GM18511 (cell line): ENCODE measurements around the gene KCNT2.
A peak's percentile ranks its signal among the peaks of the same experiment; 100 is the strongest.

Source experiments
- ATAC-seq: cut with Tn5 transposase; IDR thresholded peaks from one replicate; pipeline ENCODE4 v1.9.1; 2021; ENCODE audit warnings: mild to moderate bottlenecking, moderate library complexity; ENCODE audit not compliant: unreplicated experiment

Gene KCNT2

GRCh38 chr1:196401891-196402290 is 206.3 kb downstream of the KCNT2 start:
- no peak for ATAC-seq

- no peak for ATAC-seq
These were observed 206.8 kb downstream of the KCNT2 start for GRCh38 chr1:196401452-196401833.

DNA sequence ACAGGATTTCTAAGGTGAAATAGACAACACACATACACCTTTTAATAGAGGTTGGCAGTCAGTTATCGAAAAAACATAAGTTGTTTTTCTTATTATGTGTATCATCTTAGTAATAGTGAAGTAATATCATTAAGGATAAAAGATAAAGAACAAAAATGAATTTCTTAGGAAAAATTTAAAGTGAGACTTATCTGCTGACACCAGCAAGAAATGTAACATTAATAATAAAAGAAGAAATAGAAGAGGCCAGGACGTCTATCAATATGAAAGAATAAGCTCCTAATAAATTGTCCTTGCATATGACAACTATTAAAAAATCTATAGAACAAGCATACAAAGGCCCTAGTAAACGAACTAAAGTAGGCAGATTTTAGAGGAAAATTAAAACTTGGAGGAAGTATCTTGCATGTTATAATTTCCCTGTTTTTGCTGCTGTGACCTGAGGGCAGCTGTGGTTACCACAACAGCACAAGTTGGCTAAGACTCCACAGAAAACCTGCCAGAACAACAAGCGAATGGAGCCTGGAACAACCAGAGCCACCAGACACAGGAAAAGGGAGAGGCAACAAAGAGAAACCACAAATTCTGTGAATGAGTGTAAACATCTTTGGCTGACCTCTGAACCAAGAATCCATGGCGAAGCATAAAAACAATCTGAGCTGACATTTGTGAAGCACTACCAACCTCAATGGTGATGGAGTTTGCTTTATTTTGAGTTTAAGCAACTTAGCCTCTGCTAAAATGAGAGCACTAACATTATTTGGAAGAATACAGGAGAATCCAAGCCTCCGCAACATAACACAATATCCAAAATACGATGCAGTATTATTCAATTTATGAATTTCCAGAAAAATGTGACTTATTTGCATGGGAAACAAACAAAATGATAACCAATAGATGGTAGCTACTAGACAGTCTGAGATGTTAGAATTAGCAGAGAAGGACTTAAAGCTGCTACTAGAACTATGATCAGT is 207.5 kb downstream of the KCNT2 start:
- ATAC-seq = no peak

DNA sequence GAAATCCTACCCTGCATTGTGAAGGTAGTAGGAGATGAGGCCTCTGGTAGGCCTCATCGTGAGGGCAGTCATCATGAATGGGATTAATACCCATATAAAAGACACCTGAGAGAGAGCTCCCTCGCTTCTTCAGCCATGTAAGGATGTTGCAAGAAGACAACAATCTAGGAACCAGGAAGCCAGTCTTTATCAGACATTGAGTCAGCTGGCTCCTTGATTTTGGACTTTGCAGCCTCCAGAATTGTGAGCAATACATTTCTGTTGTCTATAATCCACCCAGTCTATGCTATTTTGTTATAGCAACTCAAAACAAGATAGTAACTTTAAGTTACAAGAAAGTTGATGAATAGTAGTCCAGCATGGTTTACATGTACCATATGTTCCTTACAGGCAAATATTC is 208.5 kb downstream of the KCNT2 start:
- ATAC-seq = no peak

DNA sequence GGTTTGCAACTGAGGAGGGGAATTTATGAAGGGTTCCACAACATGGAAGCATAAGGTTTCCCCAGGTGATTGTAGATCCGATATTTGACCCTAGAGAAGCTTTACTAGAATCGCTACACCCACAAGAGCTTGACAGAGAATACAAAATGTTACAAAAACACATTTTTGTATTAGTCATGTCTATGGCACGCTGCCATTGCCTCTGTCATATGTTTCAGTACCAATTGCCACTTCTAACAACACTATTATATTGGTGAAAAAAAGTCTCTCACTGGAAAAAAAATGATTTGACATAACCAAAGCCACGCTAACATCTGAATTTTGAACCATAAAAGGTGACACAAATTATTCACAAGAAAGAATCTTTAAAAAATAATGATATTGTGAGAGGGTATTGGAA is 214.5 kb downstream of the KCNT2 start:
- no peak for ATAC-seq

GRCh38 chr1:196393282-196393681 is 215.0 kb downstream of the KCNT2 start:
- no peak for ATAC-seq

- no peak for ATAC-seq
These were observed 220.5 kb downstream of the KCNT2 start for GRCh38 chr1:196387766-196388165.

GRCh38 chr1:196385109-196385508 is 223.1 kb downstream of the KCNT2 start:
- ATAC-seq = no peak

- no peak for ATAC-seq
These were observed 225.9 kb downstream of the KCNT2 start for GRCh38 chr1:196382383-196382782.

- ATAC-seq = no peak
These were observed 226.7 kb downstream of the KCNT2 start for GRCh38 chr1:196381544-196381943.

DNA sequence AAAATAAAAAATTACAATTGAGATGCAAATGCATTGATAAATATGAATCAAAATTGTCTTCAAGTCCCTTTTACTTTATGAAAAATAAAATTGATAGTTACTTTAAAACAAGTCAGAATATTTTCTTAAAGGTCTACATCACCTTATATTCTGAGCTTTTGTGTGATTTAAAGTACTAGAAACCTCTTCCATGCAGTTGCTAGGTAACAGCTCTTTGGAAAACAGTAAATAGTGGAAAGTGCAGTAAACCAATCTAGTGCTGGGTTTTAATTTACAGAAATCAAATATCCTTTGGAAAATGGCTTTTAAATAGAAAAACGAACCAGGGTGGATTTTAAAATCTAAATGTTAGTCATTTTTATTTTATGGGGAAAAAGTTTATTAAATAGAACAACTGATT is 227.9 kb downstream of the KCNT2 start:
- ATAC-seq = no peak

GRCh38 chr1:196377811-196378210 is 230.4 kb downstream of the KCNT2 start:
- ATAC-seq = no peak

DNA sequence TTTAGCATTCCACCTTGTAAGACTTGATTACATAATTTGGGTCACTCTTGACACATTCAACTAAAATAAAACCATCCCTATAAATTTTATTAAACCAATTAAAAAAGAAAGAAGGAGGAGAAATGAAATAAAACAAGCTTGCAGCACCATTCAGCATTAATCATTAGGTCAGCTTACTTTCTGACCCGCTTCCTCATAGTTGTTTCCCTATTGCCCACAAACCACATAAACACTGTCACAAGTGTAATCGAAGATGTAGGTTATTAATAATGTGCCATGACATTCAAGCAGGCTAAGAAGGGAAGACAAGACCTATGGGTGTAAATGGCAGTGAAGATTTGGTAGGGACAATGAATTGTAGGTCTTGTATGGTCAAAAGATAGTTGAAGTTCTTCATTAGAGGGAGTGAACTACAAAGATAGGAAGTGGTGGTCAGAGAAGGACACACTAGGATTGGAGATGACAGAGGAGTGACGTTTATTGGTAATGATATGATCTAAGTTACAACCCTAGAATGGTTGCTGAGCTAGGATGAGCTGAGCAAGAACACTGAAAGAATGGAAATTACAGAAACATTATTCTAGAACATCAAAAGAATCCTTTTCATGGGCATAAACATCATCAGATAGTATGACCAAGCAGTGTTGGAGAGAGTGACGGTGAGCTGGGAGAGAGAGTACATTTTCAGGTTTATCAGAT is 231.5 kb downstream of the KCNT2 start:
- ATAC-seq = peak; percentile 35

DNA sequence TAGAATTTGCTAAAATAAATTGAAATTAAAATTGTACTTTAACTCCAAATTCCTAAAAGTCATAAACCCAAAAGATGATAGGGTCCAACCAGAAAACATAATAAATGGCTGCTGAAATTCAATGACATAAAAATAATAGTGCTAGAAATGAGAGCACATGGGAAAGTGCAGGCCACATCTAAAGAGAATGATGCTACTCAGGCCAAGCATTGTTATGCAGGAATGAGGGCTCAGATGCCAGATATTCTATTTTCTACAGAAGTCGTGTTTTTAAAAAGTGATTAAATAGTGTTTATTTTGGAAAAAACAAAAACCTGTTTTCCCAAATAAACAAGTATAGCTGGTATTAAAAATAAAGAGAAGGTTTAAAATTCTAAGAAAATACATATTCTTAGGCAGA is 234.4 kb downstream of the KCNT2 start:
- ATAC-seq = no peak

- ATAC-seq = peak; percentile 84
These were observed 235.2 kb downstream of the KCNT2 start for GRCh38 chr1:196372896-196373536.

GRCh38 chr1:196367838-196368237 is 240.4 kb downstream of the KCNT2 start:
- ATAC-seq = no peak

DNA sequence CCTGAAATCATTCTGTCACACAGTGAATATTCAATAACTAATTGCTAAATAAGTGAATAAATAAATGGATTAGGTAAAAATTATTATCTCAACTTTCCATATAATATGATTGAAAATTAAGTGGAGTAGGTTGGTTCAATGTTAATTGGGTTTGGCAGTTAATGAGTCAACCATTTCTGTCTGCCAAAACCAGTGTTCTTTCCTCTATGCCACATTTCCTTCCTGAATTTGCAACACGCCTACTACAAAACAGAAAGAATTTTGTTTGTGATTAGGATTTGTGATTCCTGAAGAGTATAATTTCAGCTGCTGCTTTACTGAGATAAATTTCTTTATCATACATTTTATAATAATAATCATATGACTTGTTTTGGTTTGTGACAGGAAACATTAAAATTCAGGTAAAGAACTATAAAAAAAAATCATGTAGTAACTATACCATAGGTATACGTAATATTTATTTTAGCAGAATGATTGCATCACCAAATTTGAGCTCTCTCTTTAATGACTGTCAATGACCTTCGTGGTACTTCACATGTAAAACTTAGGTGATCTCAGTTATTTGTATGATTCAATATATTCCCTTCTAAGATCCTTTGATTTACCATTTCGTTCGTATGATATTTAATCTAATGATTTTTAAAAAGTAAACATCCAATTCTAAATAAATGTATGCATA is 241.3 kb downstream of the KCNT2 start:
- ATAC-seq = no peak

DNA sequence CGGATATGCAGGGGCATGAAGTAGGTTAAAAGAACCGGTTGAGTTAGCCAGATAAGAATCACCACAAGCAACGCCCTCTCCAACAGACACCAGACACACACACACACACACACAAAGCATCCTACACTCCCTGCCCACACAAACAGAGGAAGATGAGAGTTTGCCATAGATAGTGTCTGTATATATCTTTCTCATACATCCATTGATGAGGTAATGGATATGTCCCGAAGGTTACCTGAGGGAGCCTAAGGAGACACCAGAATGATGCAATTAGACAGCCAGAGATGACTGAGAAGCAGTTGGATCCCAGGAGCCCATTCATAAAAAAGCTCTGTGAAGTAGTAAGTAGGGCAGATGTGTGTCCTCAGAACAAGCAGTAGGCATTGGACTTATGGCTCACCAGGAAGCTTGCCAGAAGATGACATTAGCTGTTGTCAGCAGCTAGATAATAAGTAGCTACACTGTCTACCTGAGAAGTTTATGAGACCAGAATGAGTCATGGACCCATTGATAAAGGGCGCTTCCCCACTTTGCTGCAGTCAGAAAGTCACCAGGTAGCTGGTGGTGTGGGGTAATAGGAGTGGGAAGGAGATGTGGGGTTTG is 247.0 kb downstream of the KCNT2 start:
- no peak for ATAC-seq

GRCh38 chr1:196357913-196358312 is 250.3 kb downstream of the KCNT2 start:
- ATAC-seq = no peak

DNA sequence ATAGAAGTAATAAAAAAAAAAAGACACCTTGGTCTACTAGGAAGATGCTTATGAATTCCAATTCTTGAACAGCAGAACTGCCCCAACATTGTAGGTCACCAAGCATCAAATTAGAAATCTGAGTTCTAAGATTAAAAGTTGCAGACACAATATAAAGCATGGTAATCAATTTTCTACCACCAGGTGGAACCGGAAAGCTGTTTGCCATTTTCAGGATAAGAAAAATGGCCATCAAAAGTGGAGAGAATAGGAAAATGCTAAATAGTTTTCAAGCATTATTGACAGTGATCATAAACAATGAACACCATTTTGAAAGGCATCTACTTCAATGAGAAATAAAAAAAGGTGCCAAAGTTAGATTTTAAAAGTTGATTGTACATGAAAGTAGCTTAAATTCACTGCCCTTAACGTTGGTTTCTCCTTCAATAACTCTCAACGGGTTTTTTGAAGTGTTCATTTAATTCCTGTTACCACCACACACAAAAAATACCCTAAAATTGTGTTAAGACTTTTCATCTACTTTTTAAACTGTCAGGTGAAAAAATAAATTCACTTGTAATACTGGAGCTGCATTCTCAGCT is 252.9 kb downstream of the KCNT2 start:
- no peak for ATAC-seq
